WTC11 (cell line): ENCODE measurements around the gene LNX2. TPM values are rescaled to one million over a fixed set of nuclear protein-coding genes. Genes with fewer than 3 reads are reported as not detected.

Experiments used
- ATAC-seq: fragments of 200-7000 bp; cut with Tn5 transposase; 2 replicates; pipeline ENCODE4 v1.10.0; 2021; ENCODE audit warnings: mild to moderate bottlenecking, moderate library complexity
- CTCF ChIA-PET: fragments of 300-600 bp; sonication (Branson Sonifier 250); formaldehyde crosslinking; loops from one replicate; lab custom pipeline; 2021; ENCODE audit warnings: antibody characterized with exemption; lab: Charles Lee
- POLR2A ChIA-PET: fragments of 350-600 bp; sonication (Branson Sonifier 250); formaldehyde crosslinking; loops from one replicate; lab custom pipeline; 2021; ENCODE audit warnings: antibody characterized with exemption; lab: Charles Lee
- DNase-seq: peaks from one replicate; pipeline ENCODE4 v3.0.0; 2021; ENCODE audit warnings: low spot score
- H3K27ac Mint-ChIP-seq: 2 replicates; pipeline ENCODE4 v1.8.0; 2021; ENCODE audit warnings: mixed read lengths
- H3K27me3 Mint-ChIP-seq: 2 replicates; pipeline ENCODE4 v1.8.0; 2021; ENCODE audit warnings: low read depth, mild to moderate bottlenecking, moderate library complexity, mixed read lengths
- H3K36me3 Mint-ChIP-seq: 2 replicates; pipeline ENCODE4 v1.8.0; 2021; ENCODE audit warnings: mixed read lengths
- H3K4me1 Mint-ChIP-seq: 2 replicates; pipeline ENCODE4 v1.8.0; 2022; ENCODE audit warnings: mixed read lengths
- H3K4me3 Mint-ChIP-seq: 2 replicates; pipeline ENCODE4 v1.8.0; 2021; ENCODE audit warnings: mild to moderate bottlenecking, moderate library complexity, mixed read lengths
- H3K9me3 Mint-ChIP-seq: 2 replicates; pipeline ENCODE4 v1.8.0; 2021; ENCODE audit warnings: mixed read lengths
- ATF1 ChIP-seq: sonication (generic); formaldehyde crosslinking; IDR thresholded peaks from 2 replicates; pipeline ENCODE4 v1.8.1; 2023; ENCODE audit warnings: mild to moderate bottlenecking, moderate library complexity, missing genetic modification reagents
- CBFB ChIP-seq: sonication (generic); formaldehyde crosslinking; IDR thresholded peaks from 2 replicates; pipeline ENCODE4 v1.8.1; 2022; ENCODE audit warnings: mild to moderate bottlenecking, low read depth, missing genetic modification reagents
- CREM ChIP-seq: sonication (generic); formaldehyde crosslinking; IDR thresholded peaks from 2 replicates; pipeline ENCODE4 v1.8.1; 2022; ENCODE audit warnings: mild to moderate bottlenecking, missing genetic modification reagents, moderate library complexity
- EMX1 ChIP-seq: fragments of 250-450 bp; sonication (Bioruptor Pico); IDR thresholded peaks from 2 replicates; pipeline ENCODE4 v1.8.0; 2021; ENCODE audit warnings: mild to moderate bottlenecking
- HMGA2 ChIP-seq: fragments of 250-450 bp; sonication (Bioruptor Pico); IDR thresholded peaks from 2 replicates; pipeline ENCODE4 v1.4.0; 2021; ENCODE audit warnings: mild to moderate bottlenecking, moderate library complexity
- JUN ChIP-seq: sonication (generic); formaldehyde crosslinking; IDR thresholded peaks from 2 replicates; pipeline ENCODE4 v1.8.0; 2023; ENCODE audit warnings: mild to moderate bottlenecking, missing genetic modification reagents
- MYBL2 ChIP-seq: sonication (generic); formaldehyde crosslinking; IDR thresholded peaks from 2 replicates; pipeline ENCODE4 v1.8.1; 2023; ENCODE audit warnings: mild to moderate bottlenecking, moderate library complexity, missing genetic modification reagents
- NFE2L1 ChIP-seq: sonication (generic); formaldehyde crosslinking; IDR thresholded peaks from 2 replicates; pipeline ENCODE4 v1.8.1; 2023; ENCODE audit warnings: missing genetic modification reagents
- NR2C2 ChIP-seq: sonication (generic); formaldehyde crosslinking; IDR thresholded peaks from 2 replicates; pipeline ENCODE4 v1.8.0; 2022; ENCODE audit warnings: mild to moderate bottlenecking, missing genetic modification reagents
- OVOL2 ChIP-seq: fragments of 250-450 bp; sonication (Bioruptor Pico); IDR thresholded peaks from 2 replicates; pipeline ENCODE4 v1.9.0; 2021; ENCODE audit warnings: mild to moderate bottlenecking, borderline replicate concordance
- PRRX2 ChIP-seq: fragments of 250-450 bp; sonication (Bioruptor Pico); IDR thresholded peaks from 2 replicates; pipeline ENCODE4 v1.8.0; 2021; ENCODE audit warnings: mild to moderate bottlenecking
- RELA ChIP-seq: sonication (generic); formaldehyde crosslinking; IDR thresholded peaks from 2 replicates; pipeline ENCODE4 v1.8.1; 2022; ENCODE audit warnings: missing genetic modification reagents, mild to moderate bottlenecking, borderline replicate concordance
- RORB ChIP-seq: fragments of 250-450 bp; sonication (Bioruptor Pico); IDR thresholded peaks from 2 replicates; pipeline ENCODE4 v1.9.0; 2021; ENCODE audit warnings: mild to moderate bottlenecking
- SMAD4 ChIP-seq: sonication (generic); formaldehyde crosslinking; IDR thresholded peaks from 2 replicates; pipeline ENCODE4 v1.8.0; 2022; ENCODE audit warnings: mild to moderate bottlenecking, missing genetic modification reagents
- SOX15 ChIP-seq: fragments of 250-450 bp; sonication (Bioruptor Pico); IDR thresholded peaks from 2 replicates; pipeline ENCODE4 v1.9.0; 2021; ENCODE audit warnings: mild to moderate bottlenecking
- TEAD4 ChIP-seq: sonication (generic); formaldehyde crosslinking; IDR thresholded peaks from 2 replicates; pipeline ENCODE4 v1.8.0; 2022; ENCODE audit warnings: mild to moderate bottlenecking, missing genetic modification reagents
- ZNF138 ChIP-seq: sonication (generic); formaldehyde crosslinking; conservative IDR thresholded peaks from 2 replicates; pipeline ENCODE4 v1.8.1; 2022; ENCODE audit warnings: mild to moderate bottlenecking, moderate library complexity, missing genetic modification reagents
- ZNF219 ChIP-seq: sonication (generic); formaldehyde crosslinking; IDR thresholded peaks from 2 replicates; pipeline ENCODE4 v1.8.0; 2023; ENCODE audit warnings: missing genetic modification reagents, mild to moderate bottlenecking, borderline replicate concordance
- ZNF263 ChIP-seq: sonication (generic); formaldehyde crosslinking; IDR thresholded peaks from 2 replicates; pipeline ENCODE4 v1.8.1; 2022; ENCODE audit warnings: low read depth, mild to moderate bottlenecking, moderate library complexity, missing genetic modification reagents
- ZNF396 ChIP-seq: fragments of 250-450 bp; sonication (Bioruptor Pico); IDR thresholded peaks from 2 replicates; pipeline ENCODE4 v1.8.0; 2021; ENCODE audit warnings: mild to moderate bottlenecking, moderate library complexity, borderline replicate concordance
- ZNF416 ChIP-seq: fragments of 250-450 bp; sonication (Bioruptor Pico); IDR thresholded peaks from 2 replicates; pipeline ENCODE4 v1.9.0; 2021; ENCODE audit warnings: mild to moderate bottlenecking, inconsistent platforms
- ZNF423 ChIP-seq: fragments of 250-450 bp; sonication (Bioruptor Pico); IDR thresholded peaks from 2 replicates; pipeline ENCODE4 v2.1.2; 2022; ENCODE audit warnings: mild to moderate bottlenecking, moderate library complexity
- total RNA-seq: library from RNA; stranded (reverse); gene quantifications from 3 replicates; pipeline ENCODE4 v1.2.3, GENCODE V29; 2021
- TF ChIP-seq, protein P1 (sequence below): fragments of 200-600 bp; IDR thresholded peaks from 2 replicates; pipeline ENCODE4 v1.8.0; 2022; ENCODE audit warnings: antibody characterized with exemption
- TF ChIP-seq, protein P2 (sequence below): sonication (generic); formaldehyde crosslinking; IDR thresholded peaks from 2 replicates; pipeline ENCODE4 v1.8.1; 2022; ENCODE audit warnings: mild to moderate bottlenecking, missing genetic modification reagents, moderate library complexity, borderline replicate concordance
- TF ChIP-seq, protein P3 (sequence below): sonication (generic); formaldehyde crosslinking; IDR thresholded peaks from 2 replicates; pipeline ENCODE4 v1.8.1; 2022; ENCODE audit warnings: mild to moderate bottlenecking, moderate library complexity, missing genetic modification reagents
- TF ChIP-seq, protein P4 (sequence below): sonication (generic); formaldehyde crosslinking; IDR thresholded peaks from 2 replicates; pipeline ENCODE4 v1.8.1; 2022; ENCODE audit warnings: missing genetic modification reagents, borderline replicate concordance

LNX2 gene
- total RNA-seq, 1 experiment from 2014 or later = 10.1 TPM

GRCh38 chr13:27601803-27602202 is 18.5 kb downstream of the LNX2 start:
- CTCF ChIA-PET = no interaction called here
- Mint-ChIP-seq H3K36me3 (no peaks in the 10 kb centered on the region), H3K4me1 (peaks cover 34% of the 10 kb centered on the region), H3K27ac (no peak overlapping the region), H3K27me3 (no peaks in the 10 kb centered on the region), H3K4me3 (no peak overlapping the region), H3K9me3 (no peaks in the 10 kb centered on the region)
- POLR2A ChIA-PET = no interaction called here
- DNase-seq = no peak
- no peak for TF ChIP-seq CREM (CRISPR knock-in tag)
- no peak for TF ChIP-seq EMX1
- no peak for TF ChIP-seq OVOL2 (CRISPR knock-in tag)
- no peak for TF ChIP-seq PRRX2 (CRISPR knock-in tag)
- TF ChIP-seq JUN (CRISPR knock-in tag) = no peak
- no peak for TF ChIP-seq SOX15 (CRISPR knock-in tag)
- TF ChIP-seq ZNF219 (CRISPR knock-in tag) = no peak
- TF ChIP-seq NFE2L1 (CRISPR knock-in tag) = no peak
- no peak for TF ChIP-seq ATF1 (CRISPR knock-in tag)
- TF ChIP-seq NR2C2 (CRISPR knock-in tag) = no peak
- TF ChIP-seq, protein P1, sequence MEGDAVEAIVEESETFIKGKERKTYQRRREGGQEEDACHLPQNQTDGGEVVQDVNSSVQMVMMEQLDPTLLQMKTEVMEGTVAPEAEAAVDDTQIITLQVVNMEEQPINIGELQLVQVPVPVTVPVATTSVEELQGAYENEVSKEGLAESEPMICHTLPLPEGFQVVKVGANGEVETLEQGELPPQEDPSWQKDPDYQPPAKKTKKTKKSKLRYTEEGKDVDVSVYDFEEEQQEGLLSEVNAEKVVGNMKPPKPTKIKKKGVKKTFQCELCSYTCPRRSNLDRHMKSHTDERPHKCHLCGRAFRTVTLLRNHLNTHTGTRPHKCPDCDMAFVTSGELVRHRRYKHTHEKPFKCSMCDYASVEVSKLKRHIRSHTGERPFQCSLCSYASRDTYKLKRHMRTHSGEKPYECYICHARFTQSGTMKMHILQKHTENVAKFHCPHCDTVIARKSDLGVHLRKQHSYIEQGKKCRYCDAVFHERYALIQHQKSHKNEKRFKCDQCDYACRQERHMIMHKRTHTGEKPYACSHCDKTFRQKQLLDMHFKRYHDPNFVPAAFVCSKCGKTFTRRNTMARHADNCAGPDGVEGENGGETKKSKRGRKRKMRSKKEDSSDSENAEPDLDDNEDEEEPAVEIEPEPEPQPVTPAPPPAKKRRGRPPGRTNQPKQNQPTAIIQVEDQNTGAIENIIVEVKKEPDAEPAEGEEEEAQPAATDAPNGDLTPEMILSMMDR = no peak
- no peak for TF ChIP-seq CBFB (CRISPR knock-in tag)
- no peak for ATAC-seq

DNA sequence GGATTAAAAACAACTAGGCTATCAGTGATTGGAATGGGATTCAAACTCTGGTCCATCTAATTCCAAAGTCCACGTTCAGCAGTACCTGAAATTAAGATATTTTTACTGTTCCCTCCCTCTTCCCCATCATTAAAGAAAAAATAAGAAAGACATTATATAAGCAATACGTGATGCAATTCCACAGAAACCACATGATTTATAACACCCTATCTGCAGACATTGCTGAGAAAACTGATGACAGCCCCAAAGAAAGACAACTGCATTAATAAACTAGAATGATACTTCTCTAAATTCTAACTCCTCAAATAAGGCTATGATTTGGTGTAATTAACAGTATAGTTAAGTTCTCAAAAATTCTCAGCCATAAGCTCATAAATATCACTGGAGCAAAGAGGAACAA is 19.1 kb downstream of the LNX2 start:
- TF ChIP-seq, protein P2, sequence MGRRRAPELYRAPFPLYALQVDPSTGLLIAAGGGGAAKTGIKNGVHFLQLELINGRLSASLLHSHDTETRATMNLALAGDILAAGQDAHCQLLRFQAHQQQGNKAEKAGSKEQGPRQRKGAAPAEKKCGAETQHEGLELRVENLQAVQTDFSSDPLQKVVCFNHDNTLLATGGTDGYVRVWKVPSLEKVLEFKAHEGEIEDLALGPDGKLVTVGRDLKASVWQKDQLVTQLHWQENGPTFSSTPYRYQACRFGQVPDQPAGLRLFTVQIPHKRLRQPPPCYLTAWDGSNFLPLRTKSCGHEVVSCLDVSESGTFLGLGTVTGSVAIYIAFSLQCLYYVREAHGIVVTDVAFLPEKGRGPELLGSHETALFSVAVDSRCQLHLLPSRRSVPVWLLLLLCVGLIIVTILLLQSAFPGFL (CRISPR knock-in tag) = no peak
- TF ChIP-seq ZNF396 (CRISPR knock-in tag) = no peak
- TF ChIP-seq ZNF423 (CRISPR knock-in tag) = no peak
- no peak for TF ChIP-seq ZNF138
- no peak for TF ChIP-seq TEAD4
- no peak for TF ChIP-seq ZNF416 (CRISPR knock-in tag)
- no peak for TF ChIP-seq RELA (CRISPR knock-in tag)
- no peak for TF ChIP-seq SMAD4
- no peak for TF ChIP-seq MYBL2 (CRISPR knock-in tag)
- TF ChIP-seq, protein P3, sequence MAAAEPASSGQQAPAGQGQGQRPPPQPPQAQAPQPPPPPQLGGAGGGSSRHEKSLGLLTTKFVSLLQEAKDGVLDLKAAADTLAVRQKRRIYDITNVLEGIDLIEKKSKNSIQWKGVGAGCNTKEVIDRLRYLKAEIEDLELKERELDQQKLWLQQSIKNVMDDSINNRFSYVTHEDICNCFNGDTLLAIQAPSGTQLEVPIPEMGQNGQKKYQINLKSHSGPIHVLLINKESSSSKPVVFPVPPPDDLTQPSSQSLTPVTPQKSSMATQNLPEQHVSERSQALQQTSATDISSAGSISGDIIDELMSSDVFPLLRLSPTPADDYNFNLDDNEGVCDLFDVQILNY (CRISPR knock-in tag) = no peak
- no peak for TF ChIP-seq EMX1
- no peak for TF ChIP-seq PRRX2 (CRISPR knock-in tag)
- TF ChIP-seq CBFB (CRISPR knock-in tag) = no peak
- TF ChIP-seq, protein P4, sequence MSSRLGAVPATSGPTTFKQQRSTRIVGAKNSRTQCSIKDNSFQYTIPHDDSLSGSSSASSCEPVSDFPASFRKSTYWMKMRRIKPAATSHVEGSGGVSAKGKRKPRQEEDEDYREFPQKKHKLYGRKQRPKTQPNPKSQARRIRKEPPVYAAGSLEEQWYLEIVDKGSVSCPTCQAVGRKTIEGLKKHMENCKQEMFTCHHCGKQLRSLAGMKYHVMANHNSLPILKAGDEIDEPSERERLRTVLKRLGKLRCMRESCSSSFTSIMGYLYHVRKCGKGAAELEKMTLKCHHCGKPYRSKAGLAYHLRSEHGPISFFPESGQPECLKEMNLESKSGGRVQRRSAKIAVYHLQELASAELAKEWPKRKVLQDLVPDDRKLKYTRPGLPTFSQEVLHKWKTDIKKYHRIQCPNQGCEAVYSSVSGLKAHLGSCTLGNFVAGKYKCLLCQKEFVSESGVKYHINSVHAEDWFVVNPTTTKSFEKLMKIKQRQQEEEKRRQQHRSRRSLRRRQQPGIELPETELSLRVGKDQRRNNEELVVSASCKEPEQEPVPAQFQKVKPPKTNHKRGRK = no peak
- no peak for TF ChIP-seq RORB
- TF ChIP-seq ZNF263 (CRISPR knock-in tag) = no peak
- no peak for TF ChIP-seq HMGA2 (CRISPR knock-in tag)
- Mint-ChIP-seq H3K4me3 (no peak overlapping the region), H3K4me1 (peaks cover 34% of the 10 kb centered on the region), H3K9me3 (no peaks in the 10 kb centered on the region), H3K27me3 (no peaks in the 10 kb centered on the region), H3K27ac (no peak overlapping the region), H3K36me3 (no peaks in the 10 kb centered on the region)
- ChIA-PET CTCF (no interaction called here), POLR2A (no interaction called here)
- no peak for ATAC-seq
- DNase-seq = no peak
